ENCODE measurements around the gene TMEM184A.

TMEM184A gene

GRCh38 chr7:1579481-1580421 lies 23.7 kb upstream of the TMEM184A start:
- no peak overlapping the region for H3K9ac ChIP-seq (ENCODE audit: low read length)
- H2BK5ac ChIP-seq (ENCODE audit: low read depth, low read length, poor library complexity), result no peak overlapping the region
- H3K79me2 ChIP-seq (ENCODE audit: control insufficient read depth, insufficient read depth, low read length, poor library complexity), result no peaks in the 10 kb centered on the region
- H4K12ac ChIP-seq (ENCODE audit: low read depth, low read length), result no peak overlapping the region
- no peak overlapping the region for H2BK120ac ChIP-seq (ENCODE audit: insufficient read depth, low read length, poor library complexity)
- no peak overlapping the region for H4K91ac ChIP-seq (ENCODE audit: low read depth, low read length)
- no peak overlapping the region for H2AFZ ChIP-seq (ENCODE audit: insufficient read depth, low read length, poor library complexity)
- no peaks in the 10 kb centered on the region for H3K79me1 ChIP-seq (ENCODE audit: low read length)
- no CpG with 5 or more reads among the region's 14 CpGs for WGBS (ENCODE audit: extremely low coverage, insufficient coverage, insufficient read length)
- no peak overlapping the region for H2BK12ac ChIP-seq (ENCODE audit: low read length)
- no peak overlapping the region for H2AK5ac ChIP-seq (ENCODE audit: low read length)
- no peak overlapping the region for H3K23ac ChIP-seq (ENCODE audit: low read length)
- no peaks in the 10 kb centered on the region for H3K36me3 ChIP-seq (ENCODE audit: control insufficient read depth in 1 of 2, insufficient read depth in 2 of 2, low read length in 2 of 2)
- H3K18ac ChIP-seq (ENCODE audit: low read length), result no peak overlapping the region
- H3K14ac ChIP-seq (ENCODE audit: low read length), result no peak overlapping the region
- peak; percentile 65 to 77 for DNase-seq
- no peaks in the 10 kb centered on the region for H3K27me3 ChIP-seq (ENCODE audit: insufficient read depth, low read length)
- H3K4ac ChIP-seq (ENCODE audit: low read depth, low read length), result no peak overlapping the region
- no peak overlapping the region for H3K4me2 ChIP-seq (ENCODE audit: low read length)
- peaks cover 0 to 7% of the 10 kb centered on the region in 2 experiments for H3K4me1 ChIP-seq (ENCODE audit: control insufficient read depth in 1 of 2, insufficient read depth in 2 of 2, low read length in 2 of 2)
- H3K27ac ChIP-seq (ENCODE audit: low read depth, low read length), result no peak overlapping the region
- H4K8ac ChIP-seq (ENCODE audit: low read depth, low read length), result no peak overlapping the region
- peaks cover 3% of the 10 kb centered on the region for H3K9me3 ChIP-seq (ENCODE audit: insufficient read depth, low read depth, low read length)
- H3K4me3 ChIP-seq (ENCODE audit: low read depth, low read length), result no peak overlapping the region

GRCh38 chr7:1578513-1578912 lies 22.5 kb upstream of the TMEM184A start:
- H3K14ac ChIP-seq (ENCODE audit: low read length), result no peak overlapping the region
- WGBS (ENCODE audit: extremely low coverage, insufficient coverage, insufficient read length), result 100% methylated on average over 4 of the region's 6 CpGs

DNA sequence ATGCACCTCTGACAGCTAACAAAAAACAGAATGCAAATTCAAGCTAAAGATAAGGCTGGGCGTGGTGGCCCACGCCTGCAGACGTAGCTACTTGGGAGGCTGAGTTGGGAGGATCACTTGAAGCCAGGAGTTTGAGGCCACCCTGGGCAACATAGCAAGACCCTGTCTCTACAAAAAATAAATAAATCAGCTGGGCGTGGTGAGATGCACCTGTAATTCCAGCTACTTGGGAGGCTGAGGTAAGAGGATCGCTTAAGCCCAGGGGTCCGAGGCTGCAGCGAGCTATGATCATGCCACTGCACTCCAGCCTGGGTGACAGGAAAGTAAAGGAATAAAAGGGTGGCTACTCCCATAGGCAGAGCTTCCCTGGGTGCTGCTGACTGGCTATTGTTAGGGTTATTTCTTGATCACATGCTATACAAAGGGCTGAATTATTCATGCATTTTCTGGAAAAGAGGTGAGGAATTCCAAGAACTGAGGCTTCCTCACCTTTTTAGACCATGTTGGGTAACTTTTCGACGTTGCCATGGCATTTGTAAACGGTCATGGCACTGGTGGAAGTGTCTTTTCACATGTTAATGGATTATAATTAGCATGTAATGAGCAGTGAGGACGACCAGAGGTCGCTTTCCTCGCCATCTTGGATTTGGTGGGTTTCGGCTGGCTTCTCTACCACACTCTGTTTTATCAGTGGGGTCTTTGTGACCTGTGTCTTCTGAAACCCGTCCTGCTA lies 20.7 kb upstream of the TMEM184A start:
- Histone ChIP-seq H4K91ac (ENCODE audit: low read depth, low read length) (no peak overlapping the region), H2AK5ac (ENCODE audit: low read length) (no peak overlapping the region), H3K27ac (ENCODE audit: low read depth, low read length) (no peak overlapping the region), H3K18ac (ENCODE audit: low read length) (no peak overlapping the region), H3K9me3 (ENCODE audit: insufficient read depth, low read depth, low read length) (peaks cover under 1% of the 10 kb centered on the region), H3K4me3 (ENCODE audit: low read depth, low read length) (no peak overlapping the region), H3K23ac (ENCODE audit: low read length) (no peak overlapping the region), H4K12ac (ENCODE audit: low read depth, low read length) (no peak overlapping the region), H4K8ac (ENCODE audit: low read depth, low read length) (no peak overlapping the region), H3K79me2 (ENCODE audit: control insufficient read depth, insufficient read depth, low read length, poor library complexity) (no peaks in the 10 kb centered on the region), H2BK120ac (ENCODE audit: insufficient read depth, low read length, poor library complexity) (no peak overlapping the region), H3K4me1 (ENCODE audit: control insufficient read depth in 1 of 2, insufficient read depth in 2 of 2, low read length in 2 of 2) (peaks cover 3 to 12% of the 10 kb centered on the region in 2 experiments), H3K14ac (ENCODE audit: low read length) (no peak overlapping the region), H3K4me2 (ENCODE audit: low read length) (no peak overlapping the region), H3K79me1 (ENCODE audit: low read length) (no peaks in the 10 kb centered on the region), H3K36me3 (ENCODE audit: control insufficient read depth in 1 of 2, insufficient read depth in 2 of 2, low read length in 2 of 2) (no peaks in the 10 kb centered on the region), H3K9ac (ENCODE audit: low read length) (no peak overlapping the region), H2AFZ (ENCODE audit: insufficient read depth, low read length, poor library complexity) (no peak overlapping the region), H3K4ac (ENCODE audit: low read depth, low read length) (no peak overlapping the region), H2BK12ac (ENCODE audit: low read length) (no peak overlapping the region), H2BK5ac (ENCODE audit: low read depth, low read length, poor library complexity) (no peak overlapping the region), H3K27me3 (ENCODE audit: insufficient read depth, low read length) (no peaks in the 10 kb centered on the region)
- no peak for DNase-seq
- WGBS (ENCODE audit: extremely low coverage, insufficient coverage, insufficient read length), result no CpG with 5 or more reads among the region's 15 CpGs

More at GRCh38 chr7:1578513-1578912, 22.5 kb upstream of the TMEM184A start:
- no peak overlapping the region for H3K18ac ChIP-seq (ENCODE audit: low read length)
- H3K27me3 ChIP-seq (ENCODE audit: insufficient read depth, low read length), result no peaks in the 10 kb centered on the region
- H3K9me3 ChIP-seq (ENCODE audit: insufficient read depth, low read depth, low read length), result peaks cover 3% of the 10 kb centered on the region
- no peak overlapping the region for H2AFZ ChIP-seq (ENCODE audit: insufficient read depth, low read length, poor library complexity)
- H4K8ac ChIP-seq (ENCODE audit: low read depth, low read length), result no peak overlapping the region
- H2BK12ac ChIP-seq (ENCODE audit: low read length), result no peak overlapping the region
- no peak overlapping the region for H4K12ac ChIP-seq (ENCODE audit: low read depth, low read length)
- H3K4ac ChIP-seq (ENCODE audit: low read depth, low read length), result no peak overlapping the region
- no peak overlapping the region for H3K27ac ChIP-seq (ENCODE audit: low read depth, low read length)
- H3K79me2 ChIP-seq (ENCODE audit: control insufficient read depth, insufficient read depth, low read length, poor library complexity), result no peaks in the 10 kb centered on the region
- H3K4me2 ChIP-seq (ENCODE audit: low read length), result no peak overlapping the region
- H3K79me1 ChIP-seq (ENCODE audit: low read length), result no peaks in the 10 kb centered on the region
- H3K9ac ChIP-seq (ENCODE audit: low read length), result no peak overlapping the region
- no peak overlapping the region for H3K4me3 ChIP-seq (ENCODE audit: low read depth, low read length)
- no peak overlapping the region for H2BK120ac ChIP-seq (ENCODE audit: insufficient read depth, low read length, poor library complexity)
- H3K23ac ChIP-seq (ENCODE audit: low read length), result no peak overlapping the region
- no peak overlapping the region for H2BK5ac ChIP-seq (ENCODE audit: low read depth, low read length, poor library complexity)
- H3K36me3 ChIP-seq (ENCODE audit: control insufficient read depth in 1 of 2, insufficient read depth in 2 of 2, low read length in 2 of 2), result no peaks in the 10 kb centered on the region
- no peak overlapping the region for H2AK5ac ChIP-seq (ENCODE audit: low read length)
- no peak overlapping the region for H4K91ac ChIP-seq (ENCODE audit: low read depth, low read length)
- peaks cover 0 to 7% of the 10 kb centered on the region in 2 experiments for H3K4me1 ChIP-seq (ENCODE audit: control insufficient read depth in 1 of 2, insufficient read depth in 2 of 2, low read length in 2 of 2)
- DNase-seq, result no peak

DNA sequence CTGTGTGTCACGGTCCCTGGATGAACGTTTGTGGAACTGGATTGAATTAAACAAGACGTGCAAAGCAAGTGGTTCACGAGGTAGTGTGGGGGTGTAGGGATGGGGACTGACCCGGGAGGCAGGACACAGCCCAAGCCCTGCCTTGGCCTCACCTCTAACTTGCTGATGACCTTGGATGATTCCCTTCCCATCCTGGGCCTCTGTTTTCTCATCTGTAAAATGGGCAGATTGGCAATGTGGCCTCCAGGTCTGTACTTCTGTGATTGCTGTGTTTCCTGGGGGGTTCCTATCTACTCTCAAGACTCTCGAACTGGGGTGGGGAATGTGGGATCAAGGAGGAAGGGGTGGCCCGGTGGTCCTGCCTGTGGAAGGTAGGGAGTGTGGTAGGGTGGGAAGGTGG lies 19.8 kb upstream of the TMEM184A start:
- no peak overlapping the region for H2BK5ac ChIP-seq (ENCODE audit: low read depth, low read length, poor library complexity)
- no peak overlapping the region for H3K4me3 ChIP-seq (ENCODE audit: low read depth, low read length)
- peak overlapping the region; percentile 3 for H3K14ac ChIP-seq (ENCODE audit: low read length)
- H2AK5ac ChIP-seq (ENCODE audit: low read length), result no peak overlapping the region
- no peak overlapping the region for H3K23ac ChIP-seq (ENCODE audit: low read length)
- peak overlapping the region; percentile 2 for H4K91ac ChIP-seq (ENCODE audit: low read depth, low read length)
- no CpG with 5 or more reads among the region's 7 CpGs for WGBS (ENCODE audit: extremely low coverage, insufficient coverage, insufficient read length)
- H2AFZ ChIP-seq (ENCODE audit: insufficient read depth, low read length, poor library complexity), result no peak overlapping the region
- H3K27me3 ChIP-seq (ENCODE audit: insufficient read depth, low read length), result no peaks in the 10 kb centered on the region
- H2BK12ac ChIP-seq (ENCODE audit: low read length), result no peak overlapping the region
- no peaks in the 10 kb centered on the region for H3K79me1 ChIP-seq (ENCODE audit: low read length)
- no peaks in the 10 kb centered on the region for H3K79me2 ChIP-seq (ENCODE audit: control insufficient read depth, insufficient read depth, low read length, poor library complexity)
- H3K18ac ChIP-seq (ENCODE audit: low read length), result no peak overlapping the region
- no peak for DNase-seq
- no peak overlapping the region for H2BK120ac ChIP-seq (ENCODE audit: insufficient read depth, low read length, poor library complexity)
- H3K4ac ChIP-seq (ENCODE audit: low read depth, low read length), result no peak overlapping the region
- H3K4me2 ChIP-seq (ENCODE audit: low read length), result no peak overlapping the region
- peaks cover 3 to 14% of the 10 kb centered on the region in 2 experiments for H3K4me1 ChIP-seq (ENCODE audit: control insufficient read depth in 1 of 2, insufficient read depth in 2 of 2, low read length in 2 of 2)
- no peak overlapping the region for H3K9ac ChIP-seq (ENCODE audit: low read length)
- no peak overlapping the region for H3K27ac ChIP-seq (ENCODE audit: low read depth, low read length)
- H3K36me3 ChIP-seq (ENCODE audit: control insufficient read depth in 1 of 2, insufficient read depth in 2 of 2, low read length in 2 of 2), result no peaks in the 10 kb centered on the region
- H4K12ac ChIP-seq (ENCODE audit: low read depth, low read length), result no peak overlapping the region
- no peaks in the 10 kb centered on the region for H3K9me3 ChIP-seq (ENCODE audit: insufficient read depth, low read depth, low read length)
- no peak overlapping the region for H4K8ac ChIP-seq (ENCODE audit: low read depth, low read length)
